BE2C (cell line): ENCODE data around the gene ATP11A.

Experiments
- DNase-seq: peaks from one replicate; pipeline ENCODE4 v3.0.0-alpha.2; 2020
- H3K27me3 ChIP-seq: fragments of 250-450 bp; sonication (Bioruptor Pico); 2 replicates; pipeline ENCODE4 v1.5.1; 2020; ENCODE audit warnings: mild to moderate bottlenecking
- H3K36me3 ChIP-seq: fragments of 250-450 bp; sonication (Bioruptor Pico); 2 replicates; pipeline ENCODE4 v1.5.1; 2020; ENCODE audit warnings: mild to moderate bottlenecking
- H3K4me1 ChIP-seq: fragments of 250-450 bp; sonication (Bioruptor Pico); 2 replicates; pipeline ENCODE4 v1.5.1; 2020
- H3K4me3 ChIP-seq: 2 replicates; pipeline ENCODE4 v1.5.1; 2011; ENCODE audit warnings: low read depth, low read length
- H3K9me3 ChIP-seq: fragments of 250-450 bp; sonication (Bioruptor Pico); 2 replicates; pipeline ENCODE4 v1.5.1; 2020
- CTCF ChIP-seq: IDR thresholded peaks from 2 replicates; pipeline ENCODE4 v1.5.1; 2012; ENCODE audit warnings: mild to moderate bottlenecking, low read depth, low read length

The ATP11A gene

GRCh38 chr13:112891477-112892401 lies 201.9 kb downstream of the ATP11A start:
- no peak overlapping the region for H3K4me3 ChIP-seq
- no peaks in the 10 kb centered on the region for H3K27me3 ChIP-seq
- H3K36me3 ChIP-seq = no peaks in the 10 kb centered on the region
- H3K9me3 ChIP-seq = no peaks in the 10 kb centered on the region
- no peak for TF ChIP-seq CTCF
- no peak for DNase-seq
- H3K4me1 ChIP-seq = peaks cover 15% of the 10 kb centered on the region

GRCh38 chr13:112892426-112893206 lies 202.8 kb downstream of the ATP11A start:
- no peaks in the 10 kb centered on the region for H3K27me3 ChIP-seq
- no peaks in the 10 kb centered on the region for H3K9me3 ChIP-seq
- H3K4me3 ChIP-seq = no peak overlapping the region
- peaks cover 15% of the 10 kb centered on the region for H3K4me1 ChIP-seq
- no peak for TF ChIP-seq CTCF
- H3K36me3 ChIP-seq = no peaks in the 10 kb centered on the region
- no peak for DNase-seq

- Histone ChIP-seq H3K4me1 (peaks cover 15% of the 10 kb centered on the region), H3K27me3 (no peaks in the 10 kb centered on the region), H3K9me3 (no peaks in the 10 kb centered on the region), H3K36me3 (no peaks in the 10 kb centered on the region), H3K4me3 (no peak overlapping the region; the same call in 1 of the 2 replicates)
- TF ChIP-seq CTCF = no peak
- no peak for DNase-seq
These were observed 203.3 kb downstream of the ATP11A start for GRCh38 chr13:112893207-112893569.

- peaks cover 15% of the 10 kb centered on the region for H3K4me1 ChIP-seq
- no peaks in the 10 kb centered on the region for H3K9me3 ChIP-seq
- H3K36me3 ChIP-seq = no peaks in the 10 kb centered on the region
- no peaks in the 10 kb centered on the region for H3K27me3 ChIP-seq
- H3K4me3 ChIP-seq = peak overlapping the region; percentile 52
- no peak for TF ChIP-seq CTCF
- DNase-seq = peak; percentile 65
These were observed 204.0 kb downstream of the ATP11A start for GRCh38 chr13:112893570-112894422.

GRCh38 chr13:112894423-112894672 lies 204.5 kb downstream of the ATP11A start:
- Histone ChIP-seq H3K27me3 (no peaks in the 10 kb centered on the region), H3K4me3 (peak overlapping the region; percentile 48)

More at GRCh38 chr13:112894423-112894672, 204.5 kb downstream of the ATP11A start:
- Histone ChIP-seq H3K9me3 (no peaks in the 10 kb centered on the region), H3K4me1 (peaks cover 18% of the 10 kb centered on the region), H3K36me3 (no peaks in the 10 kb centered on the region)
- DNase-seq = no peak
- TF ChIP-seq CTCF = no peak
